Gastrocnemius medialis (tissue), 4 donors: ENCODE data around the gene CREBBP. TPM values are rescaled to one million over a fixed set of nuclear protein-coding genes. Genes with fewer than 3 reads are reported as not detected.

Source experiments
- ATAC-seq, 2 donors: fragments of 150-250 bp; one replicate each; pipeline ENCODE4 v1.9.1; 2016
- DNase-seq, 2 donors: peaks; one replicate each; pipeline ENCODE4 v3.0.0-alpha.2; 2019
- H3K27ac ChIP-seq, 4 donors: fragments of 200-600 bp; sonication (generic); 1 replicate in 1 of 4; 2 replicates in 3 of 4; pipeline ENCODE4 v1.5.1; 2016 to 2018; ENCODE audit warnings: mild to moderate bottlenecking in 2 of 4, moderate library complexity in 1 of 4
- H3K27me3 ChIP-seq, 3 donors: fragments of 200-600 bp; sonication (generic) in 2 of 3; 1 replicate in 1 of 3; 2 replicates in 2 of 3; pipeline versions ENCODE4 v1.5.1 to v1.6.0; 2016 to 2019; ENCODE audit warnings: mild to moderate bottlenecking in 1 of 3, moderate library complexity in 1 of 3
- H3K36me3 ChIP-seq, 2 donors: fragments of 200-600 bp; sonication (generic) in 1 of 2; one replicate each; pipeline ENCODE4 v1.5.1; 2017 to 2018
- H3K4me1 ChIP-seq, 2 donors: fragments of 200-600 bp; sonication (generic) in 1 of 2; one replicate each; pipeline ENCODE4 v1.5.1; 2016 to 2017; ENCODE audit warnings: mild to moderate bottlenecking in 2 of 2
- H3K4me3 ChIP-seq, 4 donors: fragments of 200-600 bp; sonication (generic) in 3 of 4; 1 replicate in 1 of 4; 2 replicates in 3 of 4; pipeline ENCODE4 v1.5.1; 2016 to 2019; ENCODE audit warnings: mild to moderate bottlenecking in 2 of 4
- H3K9me3 ChIP-seq, 3 donors: fragments of 200-600 bp; sonication (generic) in 2 of 3; 1 replicate in 1 of 3; 2 replicates in 2 of 3; pipeline ENCODE4 v1.5.1; 2016 to 2019
- CTCF ChIP-seq, 5 experiments: fragments of 450-650 bp in 3 of 5; fragments of 200-600 bp in 2 of 5; sonication (generic) in 2 of 5; IDR thresholded peaks in 4 of 5; conservative IDR thresholded peaks in 1 of 5; 1 replicate in 4 of 5; 2 replicates in 1 of 5; pipeline ENCODE4 v1.5.1; 2016 to 2019; ENCODE audit warnings: antibody characterized with exemption in 5 of 5, mild to moderate bottlenecking in 3 of 5, moderate library complexity in 3 of 5
- POLR2A ChIP-seq, 2 donors: fragments of 450-650 bp; IDR thresholded peaks; one replicate each; pipeline ENCODE4 v1.6.1; 2017; ENCODE audit warnings: antibody characterized with exemption in 2 of 2, mild to moderate bottlenecking in 2 of 2, moderate library complexity in 2 of 2
- in situ Hi-C, 4 donors: fragments of 200-750 bp; cut with MboI; loops; one replicate each; pipeline versions ENCODE4 v1.15.0 to v1.8.0; 2017; ENCODE audit warnings: low sequenced_read_pairs in 4 of 4
- intact Hi-C: fragments of 100-400 bp; cut with DNase I; formaldehyde crosslinking; loops from one replicate; pipeline ENCODE4 v1.15.1; 2023; ENCODE audit warnings: low total_unique reads
- total RNA-seq, 4 donors: library from RNA; depleted of rRNA; stranded (reverse); fragments of >200 nt; gene quantifications; one replicate each; pipeline versions ENCODE4 v1.1.0 to v1.2.3, GENCODE V29; 2016

CREBBP gene
- total RNA-seq, 4 donors from 2014 or later = 39.8 to 61.3 (median 53.5) TPM

GRCh38 chr16:3882531-3882930 lies 2.0 kb upstream of the CREBBP start:
- TF ChIP-seq POLR2A (IDR thresholded peaks at IDR 0.05) (no peak), CTCF (IDR thresholded peaks at IDR 0.05 in 4 of 5, conservative IDR thresholded peaks at IDR 0.05 in 1 of 5) (no peak)
- no peaks in the 10 kb centered on the region for H3K9me3 ChIP-seq
- intact Hi-C loops = no loop called here
- H3K27ac ChIP-seq = no peak overlapping the region
- H3K36me3 ChIP-seq = no peaks in the 10 kb centered on the region
- peaks cover 17 to 19% of the 10 kb centered on the region in 2 donors for H3K4me1 ChIP-seq
- in situ Hi-C loops = loop anchor here in 3 of 4 donors (25.0 kb wide), 3 partner anchors 195 to 370 kb away; partner anchors contain the start of gene CLUAP1 (in 1 of the 3)
- H3K27me3 ChIP-seq = no peaks in the 10 kb centered on the region
- ATAC-seq = no peak
- DNase-seq = no peak
- no peak overlapping the region for H3K4me3 ChIP-seq

- Histone ChIP-seq H3K36me3 (no peaks in the 10 kb centered on the region), H3K4me3 (peak overlapping the region; percentile 43 to 95 (median 70)), H3K27me3 (no peaks in the 10 kb centered on the region), H3K9me3 (no peaks in the 10 kb centered on the region), H3K27ac (peak overlapping the region in 1 of 4 donors; percentile 84), H3K4me1 (peaks cover 27 to 29% of the 10 kb centered on the region in 2 donors)
- in situ Hi-C loops = loop anchor here in 3 of 4 donors (25.0 kb wide), 3 partner anchors 194 to 369 kb away; partner anchors contain the start of gene CLUAP1 (in 1 of the 3)
- no peak for TF ChIP-seq POLR2A (IDR thresholded peaks at IDR 0.05)
- TF ChIP-seq CTCF (IDR thresholded peaks at IDR 0.05 in 4 of 5, conservative IDR thresholded peaks at IDR 0.05 in 1 of 5) = no peak
- intact Hi-C loops = no loop called here
- DNase-seq (no peak), ATAC-seq (no peak)
These were observed 1.0 kb upstream of the CREBBP start for GRCh38 chr16:3881499-3881990.

GRCh38 chr16:3879887-3880564 lies 487 bp downstream of the CREBBP start:
- peaks cover 40 to 44% of the 10 kb centered on the region in 2 donors for H3K4me1 ChIP-seq
- TF ChIP-seq POLR2A (IDR thresholded peaks at IDR 0.05) (peak in 1 of 2 donors; percentile 20), CTCF (IDR thresholded peaks at IDR 0.05 in 4 of 5, conservative IDR thresholded peaks at IDR 0.05 in 1 of 5) (peak in 2 of 5 experiments; percentile 21 to 49)
- in situ Hi-C loops (loop anchor here (5.0 to 25.0 kb wide), 5 partner anchors 185 to 368 kb away; partner anchors contain the start of gene CLUAP1 (in 1 of the 4)), intact Hi-C loops (loop anchor here (1.0 to 5.0 kb wide), 4 partner anchors 98 to 353 kb away; partner anchors contain the start of gene TRAP1)
- H3K27ac ChIP-seq = peak overlapping the region; percentile 77 to 89 (median 86)
- H3K4me3 ChIP-seq = peak overlapping the region; percentile 85 to 95 (median 90)
- no peaks in the 10 kb centered on the region for H3K27me3 ChIP-seq
- DNase-seq (peak; percentile 56 to 69), ATAC-seq (peak; percentile 83 to 84)
- H3K9me3 ChIP-seq = no peaks in the 10 kb centered on the region
- no peaks in the 10 kb centered on the region for H3K36me3 ChIP-seq

GRCh38 chr16:3879258-3879886 lies 1.1 kb downstream of the CREBBP start:
- Histone ChIP-seq H3K4me1 (peaks cover 46 to 51% of the 10 kb centered on the region in 2 donors), H3K27ac (peak overlapping the region; percentile 77 to 89 (median 84)), H3K36me3 (no peaks in the 10 kb centered on the region), H3K4me3 (peak overlapping the region; percentile 85 to 95 (median 90)), H3K27me3 (no peaks in the 10 kb centered on the region), H3K9me3 (no peaks in the 10 kb centered on the region)
- DNase-seq (no peak), ATAC-seq (peak in 1 of 2 donors; percentile 14)
- intact Hi-C loops (loop anchor here (5.0 kb wide), 2 partner anchors 97 to 352 kb away; no protein-coding TSS in a partner anchor), in situ Hi-C loops (loop anchor here (5.0 to 25.0 kb wide), 5 partner anchors 185 to 367 kb away; partner anchors contain the start of gene CLUAP1 (in 1 of the 4))
- TF ChIP-seq POLR2A (IDR thresholded peaks at IDR 0.05) (no peak), CTCF (IDR thresholded peaks at IDR 0.05 in 4 of 5, conservative IDR thresholded peaks at IDR 0.05 in 1 of 5) (no peak)
